ENCODE results near the gene OOSP1. TPM values are rescaled to one million over a fixed set of nuclear protein-coding genes. Genes with fewer than 3 reads are reported as not detected.

Gene OOSP1
- total and polyA plus RNA-seq, 2 donors (not counting 3 experiments of a cell fraction or from before 2014, with no cell fraction given), result 0.11 TPM; not detected in 1

GRCh38 chr11:59918480-59918879 is 19.8 kb upstream of the OOSP1 start:
- Histone ChIP-seq H3K79me2 (ENCODE audit: control insufficient read depth, insufficient read depth, low read length) (no peaks in the 10 kb centered on the region), H3K9me3 (replicated peaks; ENCODE audit: control insufficient read depth, insufficient read depth, low read length) (peaks cover 4% of the 10 kb centered on the region), H2AFZ (ENCODE audit: low read depth, low read length) (no peak overlapping the region), H3K9me1 (replicated peaks; ENCODE audit: control insufficient read depth, extremely low read depth, insufficient read depth, low read length) (no peaks in the 10 kb centered on the region), H4K20me1 (replicated peaks; ENCODE audit: control insufficient read depth, extremely low read depth, insufficient read depth, low read length) (no peaks in the 10 kb centered on the region), H3K4me3 (replicated peaks in 1 of 3; ENCODE audit: insufficient read depth in 1 of 3, low read depth in 1 of 3, low read length in 3 of 3) (no peak overlapping the region), H3K36me3 (ENCODE audit: control insufficient read depth in 2 of 2, extremely low read depth in 1 of 2, insufficient read depth in 2 of 2, low read length in 2 of 2) (no peaks in the 10 kb centered on the region), H3K27me3 (ENCODE audit: control insufficient read depth in 2 of 2, insufficient read depth in 2 of 2, low read length in 2 of 2) (no peaks in the 10 kb centered on the region), H3K9ac (replicated peaks; ENCODE audit: extremely low read depth, insufficient read depth, low read length) (no peak overlapping the region), H3K4me1 (ENCODE audit: control insufficient read depth, extremely low read depth, insufficient read depth, low read length) (no peaks in the 10 kb centered on the region), H3K4me2 (ENCODE audit: insufficient read depth, low read length) (no peak overlapping the region), H3K27ac (ENCODE audit: insufficient read depth, low read depth, low read length) (no peak overlapping the region)
- dilution Hi-C loops (cut with MboI; ENCODE audit: extremely low pct_ligation_motif_present, low sequenced_read_pairs), result no loop called here
- intact Hi-C loops (cut with micrococcal nuclease), result no loop called here
- DNase-seq (ENCODE audit: low read depth, low spot score), result no peak
- TF ChIP-seq POLR2A (IDR thresholded peaks at IDR 0.05; ENCODE audit: low read depth, low read length), result no peak
- TF ChIP-seq EZH2 (IDR thresholded peaks at IDR 0.05; ENCODE audit: borderline replicate concordance, low read depth, low read length, severe bottlenecking), result no peak
- no peak for TF ChIP-seq JUN (IDR thresholded peaks at IDR 0.05; ENCODE audit: borderline replicate concordance, insufficient read depth, insufficient read length, low read depth)
- FAIRE-seq, result peak; percentile 42
- no TSS peak for BruUV-seq (replicated peaks)
- ChIA-PET POLR2A (interaction anchor here (0.6 kb wide), 1 partner anchor 163 kb away, joined by 4 read pairs; no protein-coding TSS in a partner anchor), CTCF (interaction anchor here (0.7 to 4.3 kb wide), 55 partner anchors 9 to 716 kb away, joined by 3 to 76 read pairs (median 5); partner anchors contain the start of genes MRPL16, PATL1 and STX3)

GRCh38 chr11:59918987-59919589 is 19.1 kb upstream of the OOSP1 start:
- ChIA-PET CTCF (interaction anchor here (0.7 to 4.3 kb wide), 61 partner anchors 9 to 715 kb away, joined by 3 to 76 read pairs (median 5); partner anchors contain the start of genes MRPL16, PATL1 and STX3), POLR2A (interaction anchor here (0.6 kb wide), 1 partner anchor 163 kb away, joined by 4 read pairs; no protein-coding TSS in a partner anchor)
- no peak overlapping the region for H3K9ac ChIP-seq (replicated peaks; ENCODE audit: extremely low read depth, insufficient read depth, low read length)
- no peak overlapping the region for H3K4me3 ChIP-seq (replicated peaks in 1 of 3; ENCODE audit: insufficient read depth in 1 of 3, low read depth in 1 of 3, low read length in 3 of 3)
- no peaks in the 10 kb centered on the region for H3K4me1 ChIP-seq (ENCODE audit: control insufficient read depth, extremely low read depth, insufficient read depth, low read length)
- no peaks in the 10 kb centered on the region for H3K9me1 ChIP-seq (replicated peaks; ENCODE audit: control insufficient read depth, extremely low read depth, insufficient read depth, low read length)
- H3K9me3 ChIP-seq (replicated peaks; ENCODE audit: control insufficient read depth, insufficient read depth, low read length), result peaks cover 6% of the 10 kb centered on the region
- intact Hi-C loops (cut with micrococcal nuclease) (loop anchor here (1.0 kb wide), 5 partner anchors 18 to 250 kb away; no protein-coding TSS in a partner anchor), dilution Hi-C loops (cut with MboI; ENCODE audit: extremely low pct_ligation_motif_present, low sequenced_read_pairs) (no loop called here)
- peak; percentile 72 for FAIRE-seq
- no peak overlapping the region for H3K4me2 ChIP-seq (ENCODE audit: insufficient read depth, low read length)
- H3K27me3 ChIP-seq (ENCODE audit: control insufficient read depth in 2 of 2, insufficient read depth in 2 of 2, low read length in 2 of 2), result no peaks in the 10 kb centered on the region
- TF ChIP-seq MAX (IDR thresholded peaks at IDR 0.05; ENCODE audit: insufficient read depth, insufficient read length), result no peak
- TF ChIP-seq CTCF (IDR thresholded peaks at IDR 0.05; ENCODE audit: extremely low read depth in 1 of 2, insufficient read depth in 1 of 2, low read depth in 1 of 2, low read length in 2 of 2), result peak; percentile 38 to 39
- H2AFZ ChIP-seq (ENCODE audit: low read depth, low read length), result no peak overlapping the region
- DNase-seq (ENCODE audit: low read depth, low spot score), result peak; percentile 72
- H3K36me3 ChIP-seq (ENCODE audit: control insufficient read depth in 2 of 2, extremely low read depth in 1 of 2, insufficient read depth in 2 of 2, low read length in 2 of 2), result no peaks in the 10 kb centered on the region
- no peaks in the 10 kb centered on the region for H3K79me2 ChIP-seq (ENCODE audit: control insufficient read depth, insufficient read depth, low read length)
- no peak overlapping the region for H3K27ac ChIP-seq (ENCODE audit: insufficient read depth, low read depth, low read length)
- BruUV-seq (replicated peaks), result no TSS peak
- H4K20me1 ChIP-seq (replicated peaks; ENCODE audit: control insufficient read depth, extremely low read depth, insufficient read depth, low read length), result no peaks in the 10 kb centered on the region

Measured in endothelial cell of umbilical vein (primary cell).